ENCODE data around the gene GRM7.

DNA sequence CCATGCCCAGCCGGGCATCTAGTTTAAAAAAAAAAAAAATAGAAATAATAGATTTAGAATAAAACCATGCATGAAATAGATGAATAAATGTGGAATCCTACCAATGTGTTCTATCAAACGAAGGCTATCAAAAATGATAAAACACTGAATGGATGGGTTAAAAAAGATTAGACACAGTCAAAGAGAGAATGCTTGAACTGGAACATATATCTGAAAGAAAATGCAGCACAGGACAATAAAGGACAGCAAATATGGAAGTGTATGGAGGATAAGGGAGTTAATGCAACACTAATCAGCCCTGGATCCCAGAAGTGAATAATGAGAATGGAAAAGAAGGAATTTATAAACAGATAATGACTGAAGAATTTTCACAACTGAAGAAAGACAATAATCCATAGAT, 571.7 kb downstream of the GRM7 start:
- TF ChIP-seq, protein P1, sequence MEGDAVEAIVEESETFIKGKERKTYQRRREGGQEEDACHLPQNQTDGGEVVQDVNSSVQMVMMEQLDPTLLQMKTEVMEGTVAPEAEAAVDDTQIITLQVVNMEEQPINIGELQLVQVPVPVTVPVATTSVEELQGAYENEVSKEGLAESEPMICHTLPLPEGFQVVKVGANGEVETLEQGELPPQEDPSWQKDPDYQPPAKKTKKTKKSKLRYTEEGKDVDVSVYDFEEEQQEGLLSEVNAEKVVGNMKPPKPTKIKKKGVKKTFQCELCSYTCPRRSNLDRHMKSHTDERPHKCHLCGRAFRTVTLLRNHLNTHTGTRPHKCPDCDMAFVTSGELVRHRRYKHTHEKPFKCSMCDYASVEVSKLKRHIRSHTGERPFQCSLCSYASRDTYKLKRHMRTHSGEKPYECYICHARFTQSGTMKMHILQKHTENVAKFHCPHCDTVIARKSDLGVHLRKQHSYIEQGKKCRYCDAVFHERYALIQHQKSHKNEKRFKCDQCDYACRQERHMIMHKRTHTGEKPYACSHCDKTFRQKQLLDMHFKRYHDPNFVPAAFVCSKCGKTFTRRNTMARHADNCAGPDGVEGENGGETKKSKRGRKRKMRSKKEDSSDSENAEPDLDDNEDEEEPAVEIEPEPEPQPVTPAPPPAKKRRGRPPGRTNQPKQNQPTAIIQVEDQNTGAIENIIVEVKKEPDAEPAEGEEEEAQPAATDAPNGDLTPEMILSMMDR (IDR thresholded peaks at IDR 0.05; ENCODE audit: insufficient read depth, low read length), result no peak
- TF ChIP-seq GABPA (IDR thresholded peaks at IDR 0.05; ENCODE audit: low read depth) (no peak), POLR2AphosphoS5 (IDR thresholded peaks at IDR 0.05; ENCODE audit: low read depth) (no peak)
- TF ChIP-seq, protein P2, sequence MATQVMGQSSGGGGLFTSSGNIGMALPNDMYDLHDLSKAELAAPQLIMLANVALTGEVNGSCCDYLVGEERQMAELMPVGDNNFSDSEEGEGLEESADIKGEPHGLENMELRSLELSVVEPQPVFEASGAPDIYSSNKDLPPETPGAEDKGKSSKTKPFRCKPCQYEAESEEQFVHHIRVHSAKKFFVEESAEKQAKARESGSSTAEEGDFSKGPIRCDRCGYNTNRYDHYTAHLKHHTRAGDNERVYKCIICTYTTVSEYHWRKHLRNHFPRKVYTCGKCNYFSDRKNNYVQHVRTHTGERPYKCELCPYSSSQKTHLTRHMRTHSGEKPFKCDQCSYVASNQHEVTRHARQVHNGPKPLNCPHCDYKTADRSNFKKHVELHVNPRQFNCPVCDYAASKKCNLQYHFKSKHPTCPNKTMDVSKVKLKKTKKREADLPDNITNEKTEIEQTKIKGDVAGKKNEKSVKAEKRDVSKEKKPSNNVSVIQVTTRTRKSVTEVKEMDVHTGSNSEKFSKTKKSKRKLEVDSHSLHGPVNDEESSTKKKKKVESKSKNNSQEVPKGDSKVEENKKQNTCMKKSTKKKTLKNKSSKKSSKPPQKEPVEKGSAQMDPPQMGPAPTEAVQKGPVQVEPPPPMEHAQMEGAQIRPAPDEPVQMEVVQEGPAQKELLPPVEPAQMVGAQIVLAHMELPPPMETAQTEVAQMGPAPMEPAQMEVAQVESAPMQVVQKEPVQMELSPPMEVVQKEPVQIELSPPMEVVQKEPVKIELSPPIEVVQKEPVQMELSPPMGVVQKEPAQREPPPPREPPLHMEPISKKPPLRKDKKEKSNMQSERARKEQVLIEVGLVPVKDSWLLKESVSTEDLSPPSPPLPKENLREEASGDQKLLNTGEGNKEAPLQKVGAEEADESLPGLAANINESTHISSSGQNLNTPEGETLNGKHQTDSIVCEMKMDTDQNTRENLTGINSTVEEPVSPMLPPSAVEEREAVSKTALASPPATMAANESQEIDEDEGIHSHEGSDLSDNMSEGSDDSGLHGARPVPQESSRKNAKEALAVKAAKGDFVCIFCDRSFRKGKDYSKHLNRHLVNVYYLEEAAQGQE (IDR thresholded peaks at IDR 0.05; ENCODE audit: insufficient replicate concordance, low read depth), result no peak

Data from HL-60 (cell line).